ENCODE data around the gene ATP1A1. TPM values are rescaled to one million over a fixed set of nuclear protein-coding genes. Genes with fewer than 3 reads are reported as not detected.

Gene ATP1A1
- total and polyA plus RNA-seq, 4 donors, result 70.6 to 223 (median 199) TPM

GRCh38 chr1:116408193-116408592 lies 35.1 kb downstream of the ATP1A1 start:
- DNase-seq (ENCODE audit: low read depth in 4 of 6, low spot score in 6 of 6), result no peak
- no CpG with 5 or more reads among the region's 2 CpGs for WGBS (ENCODE audit: insufficient coverage)
- Histone ChIP-seq H3K4me3 (ENCODE audit: low read depth, low read length) (no peak overlapping the region), H3K36me3 (ENCODE audit: control insufficient read depth, insufficient read depth, low read length) (peaks cover 35% of the 10 kb centered on the region), H3K27ac (ENCODE audit: low read depth, low read length) (no peak overlapping the region), H3K4me1 (ENCODE audit: control insufficient read depth, insufficient read depth, low read length) (no peaks in the 10 kb centered on the region), H3K27me3 (ENCODE audit: control insufficient read depth, insufficient read depth, low read length) (no peaks in the 10 kb centered on the region), H3K9me3 (ENCODE audit: control insufficient read depth, insufficient read depth, low read length) (no peaks in the 10 kb centered on the region)

- H3K36me3 ChIP-seq (ENCODE audit: control insufficient read depth, insufficient read depth, low read length), result peaks cover 34% of the 10 kb centered on the region
- H3K27me3 ChIP-seq (ENCODE audit: control insufficient read depth, insufficient read depth, low read length), result no peaks in the 10 kb centered on the region
- no peak for DNase-seq (ENCODE audit: low read depth in 4 of 6, low spot score in 6 of 6)
- H3K4me3 ChIP-seq (ENCODE audit: low read depth, low read length), result no peak overlapping the region
- no peaks in the 10 kb centered on the region for H3K9me3 ChIP-seq (ENCODE audit: control insufficient read depth, insufficient read depth, low read length)
- no peaks in the 10 kb centered on the region for H3K4me1 ChIP-seq (ENCODE audit: control insufficient read depth, insufficient read depth, low read length)
- 91% methylated on average over 7 of the region's 13 CpGs for WGBS (ENCODE audit: insufficient coverage)
- no peak overlapping the region for H3K27ac ChIP-seq (ENCODE audit: low read depth, low read length)
These were observed 36.0 kb downstream of the ATP1A1 start for GRCh38 chr1:116408803-116409720.

GRCh38 chr1:116409751-116410191 lies 36.7 kb downstream of the ATP1A1 start:
- DNase-seq (ENCODE audit: low read depth in 4 of 6, low spot score in 6 of 6), result no peak
- Histone ChIP-seq H3K27me3 (ENCODE audit: control insufficient read depth, insufficient read depth, low read length) (no peaks in the 10 kb centered on the region), H3K36me3 (ENCODE audit: control insufficient read depth, insufficient read depth, low read length) (peaks cover 30% of the 10 kb centered on the region), H3K27ac (ENCODE audit: low read depth, low read length) (no peak overlapping the region), H3K4me3 (ENCODE audit: low read depth, low read length) (no peak overlapping the region), H3K4me1 (ENCODE audit: control insufficient read depth, insufficient read depth, low read length) (no peaks in the 10 kb centered on the region), H3K9me3 (ENCODE audit: control insufficient read depth, insufficient read depth, low read length) (no peaks in the 10 kb centered on the region)
- WGBS (ENCODE audit: insufficient coverage), result 65% methylated on average over 4 of the region's 8 CpGs

- no peak overlapping the region for H3K27ac ChIP-seq (ENCODE audit: low read depth, low read length)
- DNase-seq (ENCODE audit: low read depth in 4 of 6, low spot score in 6 of 6), result no peak
- H3K4me1 ChIP-seq (ENCODE audit: control insufficient read depth, insufficient read depth, low read length), result peaks cover 6% of the 10 kb centered on the region
- H3K4me3 ChIP-seq (ENCODE audit: low read depth, low read length), result no peak overlapping the region
- no peaks in the 10 kb centered on the region for H3K9me3 ChIP-seq (ENCODE audit: control insufficient read depth, insufficient read depth, low read length)
- 100% methylated on average over 1 of the region's 2 CpGs for WGBS (ENCODE audit: insufficient coverage)
- H3K27me3 ChIP-seq (ENCODE audit: control insufficient read depth, insufficient read depth, low read length), result no peaks in the 10 kb centered on the region
- H3K36me3 ChIP-seq (ENCODE audit: control insufficient read depth, insufficient read depth, low read length), result peaks cover 17% of the 10 kb centered on the region
These were observed 38.9 kb downstream of the ATP1A1 start for GRCh38 chr1:116411784-116412479.

- Histone ChIP-seq H3K36me3 (ENCODE audit: control insufficient read depth, insufficient read depth, low read length) (peaks cover 17% of the 10 kb centered on the region), H3K4me3 (ENCODE audit: low read depth, low read length) (no peak overlapping the region), H3K4me1 (ENCODE audit: control insufficient read depth, insufficient read depth, low read length) (peaks cover 11% of the 10 kb centered on the region), H3K9me3 (ENCODE audit: control insufficient read depth, insufficient read depth, low read length) (no peaks in the 10 kb centered on the region), H3K27ac (ENCODE audit: low read depth, low read length) (no peak overlapping the region), H3K27me3 (ENCODE audit: control insufficient read depth, insufficient read depth, low read length) (no peaks in the 10 kb centered on the region)
- no peak for DNase-seq (ENCODE audit: low read depth in 4 of 6, low spot score in 6 of 6)
- 88% methylated on average over 2 of the region's 2 CpGs for WGBS (ENCODE audit: insufficient coverage)
These were observed 39.4 kb downstream of the ATP1A1 start for GRCh38 chr1:116412480-116412798.

- Histone ChIP-seq H3K27me3 (ENCODE audit: control insufficient read depth, insufficient read depth, low read length) (no peaks in the 10 kb centered on the region), H3K36me3 (ENCODE audit: control insufficient read depth, insufficient read depth, low read length) (peaks cover 14% of the 10 kb centered on the region), H3K9me3 (ENCODE audit: control insufficient read depth, insufficient read depth, low read length) (no peaks in the 10 kb centered on the region), H3K27ac (ENCODE audit: low read depth, low read length) (no peak overlapping the region), H3K4me3 (ENCODE audit: low read depth, low read length) (no peak overlapping the region), H3K4me1 (ENCODE audit: control insufficient read depth, insufficient read depth, low read length) (peaks cover 15% of the 10 kb centered on the region)
- no peak for DNase-seq (ENCODE audit: low read depth in 4 of 6, low spot score in 6 of 6)
- WGBS (ENCODE audit: insufficient coverage), result no CpG with 5 or more reads among the region's 3 CpGs
These were observed 39.9 kb downstream of the ATP1A1 start for GRCh38 chr1:116412898-116413297.

GRCh38 chr1:116413414-116413813 lies 40.4 kb downstream of the ATP1A1 start:
- no peak for DNase-seq (ENCODE audit: low read depth in 4 of 6, low spot score in 6 of 6)
- Histone ChIP-seq H3K36me3 (ENCODE audit: control insufficient read depth, insufficient read depth, low read length) (peaks cover 13% of the 10 kb centered on the region), H3K27ac (ENCODE audit: low read depth, low read length) (no peak overlapping the region), H3K4me3 (ENCODE audit: low read depth, low read length) (no peak overlapping the region), H3K27me3 (ENCODE audit: control insufficient read depth, insufficient read depth, low read length) (no peaks in the 10 kb centered on the region), H3K4me1 (ENCODE audit: control insufficient read depth, insufficient read depth, low read length) (peaks cover 15% of the 10 kb centered on the region), H3K9me3 (ENCODE audit: control insufficient read depth, insufficient read depth, low read length) (no peaks in the 10 kb centered on the region)
- WGBS (ENCODE audit: insufficient coverage), result no CpG with 5 or more reads among the region's 2 CpGs

GRCh38 chr1:116414364-116414763 lies 41.3 kb downstream of the ATP1A1 start:
- no peak for DNase-seq (ENCODE audit: low read depth in 4 of 6, low spot score in 6 of 6)
- Histone ChIP-seq H3K27me3 (ENCODE audit: control insufficient read depth, insufficient read depth, low read length) (no peaks in the 10 kb centered on the region), H3K4me1 (ENCODE audit: control insufficient read depth, insufficient read depth, low read length) (peaks cover 19% of the 10 kb centered on the region), H3K36me3 (ENCODE audit: control insufficient read depth, insufficient read depth, low read length) (peaks cover 7% of the 10 kb centered on the region), H3K9me3 (ENCODE audit: control insufficient read depth, insufficient read depth, low read length) (no peaks in the 10 kb centered on the region), H3K27ac (ENCODE audit: low read depth, low read length) (no peak overlapping the region), H3K4me3 (ENCODE audit: low read depth, low read length) (no peak overlapping the region)
- 86% methylated on average over 2 of the region's 3 CpGs for WGBS (ENCODE audit: insufficient coverage)

GRCh38 chr1:116415200-116415698 lies 42.2 kb downstream of the ATP1A1 start:
- H3K4me3 ChIP-seq (ENCODE audit: low read depth, low read length), result no peak overlapping the region
- WGBS (ENCODE audit: insufficient coverage), result no CpG with 5 or more reads among the region's 3 CpGs
- no peak for DNase-seq (ENCODE audit: low read depth in 4 of 6, low spot score in 6 of 6)
- H3K9me3 ChIP-seq (ENCODE audit: control insufficient read depth, insufficient read depth, low read length), result no peaks in the 10 kb centered on the region
- H3K36me3 ChIP-seq (ENCODE audit: control insufficient read depth, insufficient read depth, low read length), result peaks cover 2% of the 10 kb centered on the region
- no peaks in the 10 kb centered on the region for H3K27me3 ChIP-seq (ENCODE audit: control insufficient read depth, insufficient read depth, low read length)
- no peak overlapping the region for H3K27ac ChIP-seq (ENCODE audit: low read depth, low read length)
- peaks cover 20% of the 10 kb centered on the region for H3K4me1 ChIP-seq (ENCODE audit: control insufficient read depth, insufficient read depth, low read length)
